Loucy (cell line): ENCODE data around the gene JAZF1.

ENCODE experiments used
- CTCF ChIP-seq: fragments of 200-600 bp; sonication (generic); conservative IDR thresholded peaks from 2 replicates; pipeline ENCODE4 v1.5.1; 2014; ENCODE audit warnings: mild to moderate bottlenecking, antibody characterized with exemption, low read length
- EZH2phosphoT487 ChIP-seq: fragments of 200-600 bp; IDR thresholded peaks from 2 replicates; pipeline ENCODE4 v1.6.1; 2018; ENCODE audit warnings: antibody characterized with exemption, mild to moderate bottlenecking, moderate library complexity, borderline replicate concordance

- no peak for TF ChIP-seq CTCF
- no peak for TF ChIP-seq EZH2phosphoT487
Measured at GRCh38 chr7:27972276-27972675, 208.3 kb downstream of the JAZF1 start.
